GM19452 (cell line): Measurements from ENCODE around the gene PPP2R5A.
"Not testable (repeated sequence)": the region's sequence is repeated elsewhere in the genome, so short reads cannot be mapped to it uniquely, and the experiment has no call there.

Experiments
- ATAC-seq: cut with Tn5 transposase; IDR thresholded peaks from one replicate; pipeline ENCODE4 v1.9.1; 2021; ENCODE audit not compliant: unreplicated experiment

Gene PPP2R5A

DNA sequence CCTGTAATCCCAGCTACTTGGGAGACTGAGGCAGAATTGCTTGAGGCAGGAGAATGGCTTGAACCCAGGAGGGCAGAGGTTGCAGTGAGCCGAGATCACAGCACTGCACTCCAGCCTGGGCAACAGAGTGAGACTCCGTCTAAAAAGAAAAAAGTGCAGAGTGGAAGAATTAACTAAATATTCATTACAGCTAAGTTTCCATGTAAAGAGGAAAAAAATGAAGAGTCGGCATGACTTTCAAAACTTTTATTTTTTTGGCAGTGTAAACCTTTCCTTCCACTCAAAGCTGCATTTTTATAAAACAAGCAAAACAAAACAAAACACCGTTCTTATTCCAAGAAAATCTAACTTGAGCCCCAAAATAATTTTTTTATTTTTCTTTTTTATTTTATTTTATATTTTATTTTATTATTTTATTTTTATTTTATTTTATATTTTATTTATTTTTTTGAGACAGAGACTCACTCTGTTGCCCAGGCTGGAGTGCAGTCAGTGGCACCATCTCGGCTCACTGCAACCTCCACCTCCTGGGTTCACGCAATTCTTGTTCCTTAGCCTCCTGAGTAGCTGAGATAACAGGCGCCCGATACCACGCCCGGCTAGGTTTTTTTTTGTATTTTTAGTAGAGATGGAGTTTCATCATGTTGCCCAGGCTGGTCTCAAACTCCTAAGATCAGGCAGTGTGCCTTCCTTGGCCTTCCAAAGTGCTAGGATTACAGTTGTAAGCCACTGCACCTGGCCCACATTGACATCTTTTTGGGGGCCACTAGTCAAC is 66.6 kb downstream of the PPP2R5A start:
- no peak for ATAC-seq

DNA sequence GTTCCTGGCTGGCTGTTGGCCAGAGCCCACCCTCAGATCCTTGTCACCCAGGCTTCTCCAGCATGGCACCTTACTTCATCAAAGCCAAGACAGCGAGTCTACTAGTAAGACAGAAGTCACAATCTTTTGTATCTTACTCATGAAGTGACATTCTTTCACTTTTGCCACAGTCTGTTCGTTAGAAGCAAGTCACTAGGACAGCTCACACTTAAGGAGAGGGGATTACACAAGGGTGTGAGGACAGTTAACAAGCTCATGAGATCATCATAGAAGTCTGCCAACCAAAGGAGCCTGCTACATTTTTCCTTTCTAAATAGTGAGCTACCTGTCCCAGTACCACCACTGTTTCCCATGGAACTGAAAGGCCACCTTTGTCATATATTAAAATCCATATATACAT is 68.0 kb downstream of the PPP2R5A start:
- no peak for ATAC-seq

DNA sequence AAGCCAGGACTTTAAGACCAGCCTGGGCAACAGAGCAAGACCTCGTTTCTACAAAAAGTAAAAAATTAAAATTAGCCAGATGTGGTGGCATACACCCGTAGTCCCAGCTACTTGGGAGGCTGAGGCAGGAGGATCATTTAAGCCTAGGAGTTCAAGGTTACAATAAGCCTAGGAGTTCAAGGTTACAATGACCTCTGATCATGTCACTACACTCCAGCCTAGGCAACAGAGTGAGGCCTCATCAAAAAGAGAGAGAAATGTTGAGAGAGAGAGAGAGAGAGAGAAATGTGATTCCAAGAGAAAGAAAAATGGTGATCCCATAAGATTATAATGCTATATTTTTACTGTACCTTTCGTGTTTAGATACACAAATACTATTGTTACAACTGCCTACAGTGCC is 69.3 kb downstream of the PPP2R5A start:
- ATAC-seq, result no peak

DNA sequence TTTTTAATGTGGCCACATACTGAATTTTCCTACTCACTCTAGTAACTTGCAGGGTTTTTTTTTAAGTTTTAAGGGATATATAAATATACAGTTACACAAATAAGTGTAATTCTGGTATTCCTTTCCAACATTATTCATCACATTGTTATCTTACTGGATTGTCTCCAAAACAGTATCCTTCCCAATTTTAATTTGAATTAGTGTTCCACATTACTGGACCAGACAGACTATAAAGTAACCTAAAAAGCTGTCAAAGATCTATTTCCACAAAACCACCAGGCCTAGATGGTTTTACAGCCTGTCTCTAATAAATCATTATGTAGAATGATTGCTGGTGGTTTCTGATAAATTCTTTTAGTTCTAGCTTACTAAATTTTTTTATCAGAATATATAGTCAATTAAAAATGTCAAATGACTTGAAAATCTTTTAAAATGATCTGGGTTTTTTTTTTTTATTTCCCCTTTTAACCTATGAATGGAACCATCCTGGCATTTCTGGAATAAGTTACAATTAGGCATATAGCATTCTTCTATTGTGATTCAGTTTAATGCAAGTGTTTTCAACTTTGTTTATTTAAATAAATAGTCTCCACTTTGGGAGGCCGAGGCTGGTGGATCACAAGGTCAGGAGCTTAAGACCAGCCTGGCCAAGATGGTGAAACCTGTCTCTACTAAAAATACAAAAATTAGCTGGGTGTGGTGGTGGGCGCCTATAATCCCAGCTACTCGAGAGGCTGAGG is 70.2 kb downstream of the PPP2R5A start:
- no peak for ATAC-seq

DNA sequence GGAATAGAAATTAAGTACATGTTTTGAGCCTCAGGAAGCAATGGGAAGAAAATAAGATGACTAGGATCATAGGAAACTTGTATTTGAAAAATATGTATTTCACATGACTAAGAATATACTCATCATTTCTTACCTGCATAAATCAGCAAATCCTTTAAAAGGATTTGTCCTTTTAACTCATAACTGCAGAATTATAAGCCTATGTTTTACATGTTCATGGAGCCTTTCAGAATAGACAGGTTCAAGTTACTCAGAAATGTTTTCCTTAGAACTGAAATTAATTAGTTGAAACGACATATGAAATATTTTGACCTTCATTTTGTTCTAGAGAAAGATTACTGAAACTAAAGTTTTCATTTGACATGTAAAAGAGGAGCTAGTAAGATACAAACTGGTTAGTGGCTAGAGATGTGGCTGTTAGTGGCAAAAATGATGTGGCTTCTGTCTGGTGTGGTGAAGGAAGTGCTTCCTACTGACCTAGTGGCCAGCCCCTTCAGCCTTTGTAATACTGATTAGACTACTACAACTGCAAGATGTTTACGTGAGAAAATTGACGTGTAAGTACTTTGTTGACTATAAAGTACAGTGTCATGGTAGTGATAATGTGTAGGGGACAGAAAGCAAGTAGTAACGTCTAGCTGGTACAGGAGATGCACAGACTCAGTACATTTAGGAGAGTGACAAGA is 74.7 kb downstream of the PPP2R5A start:
- no peak for ATAC-seq

DNA sequence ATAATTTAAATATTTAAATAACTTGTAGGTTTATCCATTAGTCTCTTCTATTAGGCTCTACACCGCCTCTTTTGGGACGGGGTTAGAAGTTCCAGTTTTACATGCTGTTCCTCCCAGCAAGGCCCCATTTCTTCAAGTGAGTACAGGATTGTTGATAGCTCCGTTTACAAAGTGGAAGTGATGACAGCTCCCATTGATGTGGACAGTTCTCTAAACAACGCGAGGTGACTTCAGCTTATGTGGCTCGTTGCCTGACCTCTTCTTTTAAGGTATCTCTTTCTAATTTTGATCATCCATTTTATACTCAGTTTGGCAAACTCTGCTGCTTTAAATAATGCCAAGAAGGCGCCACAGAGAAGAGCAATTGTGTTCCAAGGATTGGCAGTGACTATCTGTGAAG is 79.8 kb downstream of the PPP2R5A start:
- ATAC-seq, result no peak

DNA sequence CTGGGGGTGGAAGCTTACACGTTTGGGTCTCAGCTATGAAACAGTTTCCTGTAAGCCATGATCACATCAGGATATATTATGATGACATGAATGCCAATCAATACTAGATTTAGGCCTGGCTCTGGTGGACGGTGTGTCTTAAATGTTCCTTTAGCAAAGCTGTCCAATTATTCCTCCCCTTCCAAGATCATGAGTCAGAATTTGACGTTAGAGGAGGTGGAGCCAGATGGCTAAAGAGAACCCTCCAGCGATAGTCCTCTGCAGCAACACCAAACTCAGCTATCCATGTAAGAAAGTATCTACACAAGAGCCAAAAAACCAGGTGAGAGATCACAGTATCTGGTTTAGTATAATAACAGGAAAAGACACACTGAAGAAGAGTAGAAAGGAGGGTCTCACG is 81.7 kb downstream of the PPP2R5A start:
- ATAC-seq, result no peak

DNA sequence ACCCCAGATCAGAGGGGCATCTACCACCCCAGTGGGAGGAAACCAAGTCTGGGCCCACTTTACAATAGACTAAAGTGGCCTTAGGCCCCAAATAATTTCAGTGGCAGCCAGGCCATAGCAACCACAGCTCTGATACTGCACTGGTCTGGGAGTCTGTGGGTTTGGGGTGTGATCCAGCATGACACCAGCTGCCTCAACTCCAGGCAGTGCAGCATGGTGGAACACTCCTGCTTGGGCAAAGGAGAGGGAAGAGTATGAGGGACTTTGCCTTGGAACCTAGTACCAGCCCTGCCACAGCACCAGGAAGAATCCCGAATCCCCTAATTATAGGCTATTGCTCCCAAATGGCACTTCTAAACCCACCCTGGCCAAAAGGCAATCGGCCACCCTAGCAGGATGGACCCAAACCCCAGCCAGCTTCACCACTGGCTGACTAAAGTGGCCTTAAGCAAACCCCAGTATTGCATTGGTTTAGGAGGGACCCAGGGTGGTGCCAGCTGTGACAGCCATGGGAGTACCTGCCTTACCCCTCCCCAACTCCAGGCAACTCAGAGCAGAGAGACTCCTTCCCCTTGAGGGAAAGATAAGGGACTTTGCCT is 82.4 kb downstream of the PPP2R5A start:
- peak; percentile 39 for ATAC-seq

DNA sequence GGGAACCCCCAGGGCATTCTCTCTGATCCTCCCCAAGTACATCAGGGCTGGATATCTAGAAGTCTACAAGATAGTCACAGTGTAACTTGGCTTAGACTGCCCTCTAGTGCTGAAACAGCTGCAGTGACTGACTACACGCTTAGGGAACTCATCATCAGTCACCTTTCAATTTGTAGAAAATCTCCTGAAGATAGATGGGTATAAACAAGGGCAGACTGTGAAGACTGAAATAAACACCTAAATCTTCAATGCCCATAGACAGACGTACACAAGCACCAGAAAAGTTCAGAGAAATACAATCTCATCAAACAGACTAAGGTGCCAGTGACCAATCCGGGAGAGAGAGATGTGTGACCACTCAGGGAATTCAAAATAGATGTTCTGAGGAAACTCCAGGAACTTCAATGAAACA is 82.9 kb downstream of the PPP2R5A start:
- ATAC-seq, result peak; percentile 85

DNA sequence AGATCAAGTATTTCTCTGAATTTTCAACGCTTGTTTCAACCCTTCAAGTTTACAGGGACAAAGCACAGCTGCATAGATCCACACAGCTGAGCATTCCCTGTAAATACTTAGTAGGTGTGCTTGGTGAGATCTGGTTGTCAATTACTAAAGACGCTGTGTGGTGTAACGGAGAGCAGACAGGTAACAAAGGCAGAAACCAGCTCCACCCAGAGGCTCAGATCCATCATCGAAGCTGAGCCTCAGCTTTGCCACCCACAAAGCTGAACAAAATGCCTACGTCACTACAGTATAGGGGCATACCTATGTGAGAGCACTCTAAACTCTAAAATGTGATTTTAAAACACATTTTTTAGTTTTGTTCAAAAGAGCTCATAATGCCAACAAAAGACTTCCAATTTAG is 90.8 kb downstream of the PPP2R5A start:
- no peak for ATAC-seq

DNA sequence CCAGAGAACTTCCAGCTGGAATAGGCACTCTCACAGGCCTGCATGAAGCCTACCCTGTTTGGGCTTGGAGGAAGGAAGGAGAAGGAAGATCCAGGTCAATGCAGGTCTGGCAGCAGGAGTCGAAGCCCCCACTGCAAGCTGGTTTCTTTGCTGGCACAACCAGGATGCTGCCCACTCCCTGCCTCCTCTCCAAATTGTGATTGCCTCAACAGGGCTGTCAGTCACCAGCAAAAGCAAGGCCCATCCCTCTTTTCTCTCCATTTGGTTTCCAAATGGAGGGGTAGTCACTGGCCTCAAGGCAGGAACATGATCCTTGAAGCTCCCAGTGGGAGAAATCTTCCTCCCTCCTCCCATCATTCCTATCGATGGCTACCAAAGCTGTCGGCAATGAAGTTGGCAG is 92.4 kb downstream of the PPP2R5A start:
- ATAC-seq, result no peak

DNA sequence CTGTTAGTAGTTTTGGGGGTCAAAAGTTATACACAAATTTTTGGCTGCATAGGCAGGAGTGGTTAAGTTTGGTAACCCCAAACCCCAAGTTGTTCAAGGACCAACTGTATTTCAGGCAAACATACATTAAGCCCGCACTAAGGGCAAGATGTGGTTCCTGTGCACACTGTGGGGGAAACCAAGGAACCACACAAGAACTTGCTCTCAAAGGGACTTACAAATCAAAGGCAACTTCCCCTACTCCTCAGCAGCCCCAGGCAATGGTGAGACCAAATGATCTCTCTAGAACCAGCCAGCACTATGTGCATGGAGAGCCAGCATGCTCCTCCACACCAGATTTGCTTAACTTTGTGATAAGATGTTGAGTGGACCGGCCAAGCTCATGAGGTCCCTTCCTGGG is 94.2 kb downstream of the PPP2R5A start:
- ATAC-seq, result no peak

DNA sequence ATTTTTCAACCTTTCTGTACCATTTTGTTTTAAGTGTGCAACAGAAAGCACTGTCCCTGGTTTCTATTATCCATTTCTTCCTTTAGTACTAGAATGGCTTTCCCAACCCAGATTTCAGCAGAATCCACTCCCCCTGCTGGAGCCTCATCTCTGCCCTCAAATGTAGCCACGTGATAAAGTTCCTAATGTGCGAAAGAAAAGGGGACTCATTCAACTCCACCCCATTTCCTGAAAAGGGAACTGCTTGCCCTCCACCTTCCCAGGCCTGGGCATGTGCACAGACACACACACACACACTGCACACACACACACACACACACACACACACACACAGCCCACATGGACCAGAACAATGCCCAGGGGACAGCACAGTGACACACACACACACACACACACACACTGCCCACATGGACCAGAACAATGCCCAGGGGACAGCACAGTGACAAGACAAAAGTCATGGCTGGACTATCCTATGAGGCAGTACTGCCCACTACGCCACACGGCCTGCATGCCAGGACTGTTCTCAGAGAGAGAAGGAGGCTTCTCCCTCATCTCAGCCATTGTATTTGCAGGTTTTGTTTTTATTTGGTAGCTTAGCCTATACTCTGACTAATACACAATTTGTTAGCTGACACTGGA is 96.3 kb downstream of the PPP2R5A start:
- no peak for ATAC-seq

DNA sequence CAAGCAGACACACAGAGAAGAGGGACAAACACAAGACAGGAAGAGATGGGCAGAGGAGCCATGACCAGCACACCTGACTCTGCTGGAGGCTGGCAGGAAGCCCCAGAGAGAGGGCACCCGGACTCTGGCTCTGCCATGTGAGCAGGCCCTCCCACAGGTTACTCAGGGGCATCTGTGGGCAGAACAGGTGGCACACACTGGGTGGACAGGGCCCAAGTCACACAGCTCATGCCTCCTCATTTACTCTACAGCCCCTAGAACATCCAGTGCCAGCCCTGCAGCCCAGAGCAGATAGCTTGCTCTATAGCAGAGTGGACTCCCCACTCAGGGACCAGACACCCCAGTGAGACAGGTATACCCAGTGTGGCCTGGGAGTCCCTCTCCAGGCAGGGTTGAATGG is 100.8 kb downstream of the PPP2R5A start:
- ATAC-seq, result no peak

DNA sequence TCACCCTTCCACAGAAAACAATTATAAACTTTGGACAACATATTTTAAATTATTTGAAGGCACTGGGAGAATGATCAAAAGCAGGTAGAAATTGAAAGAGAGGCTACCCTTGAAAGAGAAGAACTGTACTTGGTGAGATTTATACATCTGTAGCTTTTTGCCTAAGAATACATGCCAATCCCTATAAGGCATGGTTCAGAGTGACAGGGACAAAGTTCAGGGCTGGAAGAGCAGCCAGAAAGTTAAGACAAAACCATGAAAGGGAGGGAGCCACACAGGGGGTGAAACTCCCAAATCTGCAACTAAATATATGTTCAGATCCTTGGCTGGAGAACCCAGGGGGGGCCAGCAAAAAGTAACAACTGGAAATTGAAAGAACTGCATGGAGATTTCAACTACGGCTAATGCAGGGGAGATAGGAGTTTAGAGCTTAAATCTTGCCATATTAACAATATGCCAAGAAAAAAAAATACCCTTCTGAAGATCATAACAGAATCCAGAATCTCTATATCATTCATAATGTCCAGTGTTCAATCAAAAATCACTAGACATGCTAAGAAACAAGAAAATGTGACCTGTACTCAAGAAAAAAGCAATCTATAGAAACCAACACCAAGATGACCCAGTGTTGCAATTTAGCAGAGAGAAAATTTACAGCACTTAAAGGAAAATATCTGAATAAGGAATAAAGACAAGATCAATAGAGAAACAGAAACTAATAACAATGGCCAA is 103.9 kb downstream of the PPP2R5A start:
- no peak for ATAC-seq

DNA sequence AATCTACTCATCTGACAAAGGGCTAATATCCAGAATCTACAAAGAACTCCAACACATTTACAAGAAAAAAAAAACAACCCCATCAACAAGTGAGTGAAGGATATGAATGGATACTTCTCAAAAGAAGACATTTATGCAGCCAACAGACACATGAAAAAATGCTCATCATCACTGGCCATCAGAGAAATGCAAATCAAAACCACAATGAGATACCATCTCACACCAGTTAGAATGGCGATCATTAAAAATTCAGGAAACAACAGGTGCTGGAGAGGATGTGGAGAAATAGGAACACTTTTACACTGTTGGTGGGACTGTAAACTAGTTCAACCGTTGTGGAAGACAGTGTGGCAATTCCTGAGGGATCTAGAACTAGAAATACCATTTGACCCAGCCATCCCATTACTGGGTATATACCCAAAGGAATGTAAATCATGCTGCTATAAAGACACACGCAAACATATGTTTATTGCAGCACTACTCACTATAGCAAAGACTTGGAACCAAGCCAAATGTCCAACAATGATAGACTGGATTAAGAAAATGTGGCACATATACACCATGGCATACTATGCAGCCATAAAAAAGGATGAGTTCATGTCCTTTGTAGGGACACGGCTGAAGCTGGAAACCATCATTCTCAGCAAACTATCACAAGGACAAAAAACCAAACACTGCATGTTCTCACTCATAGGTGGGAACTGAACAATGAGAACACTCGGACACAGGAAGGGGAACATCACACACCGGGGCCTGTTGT is 110.6 kb downstream of the PPP2R5A start:
- not testable (repeated sequence) for ATAC-seq

DNA sequence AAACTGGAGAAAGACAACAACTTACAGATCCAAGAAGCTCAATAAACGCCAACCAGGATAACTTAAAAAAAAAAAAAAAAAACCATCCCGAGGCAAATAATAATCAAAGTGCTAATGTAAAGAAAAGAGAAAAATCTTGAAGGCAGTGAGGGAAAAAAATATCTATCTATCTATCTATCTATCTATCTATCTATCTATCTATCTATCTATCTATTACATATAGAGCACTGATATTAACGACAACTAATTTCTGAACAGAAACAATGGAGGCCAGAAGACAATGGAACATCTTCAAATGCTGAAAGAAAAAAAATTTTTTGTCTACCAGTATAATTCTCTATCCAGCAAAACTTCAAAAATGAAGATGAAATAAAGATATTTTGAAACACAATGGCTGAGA is 111.4 kb downstream of the PPP2R5A start:
- no peak for ATAC-seq

DNA sequence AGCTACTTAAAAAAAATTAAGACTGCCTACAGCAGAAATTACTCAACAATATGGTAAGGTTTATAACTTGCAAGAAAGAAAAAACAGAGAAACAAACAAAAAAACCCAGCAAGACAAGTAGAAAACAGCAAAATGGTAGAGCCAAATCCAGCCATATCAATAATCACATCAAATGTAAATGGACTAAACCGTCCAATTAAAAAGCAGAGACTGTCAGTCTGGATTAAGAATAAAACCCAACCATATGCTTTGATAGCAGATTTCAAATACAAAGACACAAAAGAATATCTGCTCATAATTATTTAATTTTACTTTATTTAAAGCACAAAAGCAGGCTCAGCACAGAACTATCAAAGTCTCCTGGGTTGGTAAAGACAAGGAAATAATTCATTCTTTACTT is 112.0 kb downstream of the PPP2R5A start:
- no peak for ATAC-seq

DNA sequence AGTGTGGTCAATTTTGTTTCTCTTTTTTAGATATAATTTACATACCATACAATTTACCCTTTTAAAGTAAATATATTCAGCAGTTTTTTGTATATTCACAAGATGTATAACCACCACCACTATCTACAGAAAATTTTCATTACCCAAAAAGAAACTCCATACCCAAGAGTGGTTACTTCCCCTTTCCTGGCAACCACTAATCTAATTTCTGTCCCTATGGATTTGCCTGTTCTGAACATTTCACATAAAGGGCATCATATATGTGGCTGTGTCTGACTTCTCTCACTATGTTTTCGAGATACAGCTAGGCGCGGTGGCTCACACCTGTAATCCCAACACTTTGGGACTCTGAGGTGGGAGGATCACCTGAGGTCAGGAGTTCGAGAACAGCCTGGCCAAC is 115.8 kb downstream of the PPP2R5A start:
- ATAC-seq, result no peak
